GM23338 (cell line): ENCODE data around the gene ZBTB8OS. TPM values are rescaled to one million over a fixed set of nuclear protein-coding genes. Genes with fewer than 3 reads are reported as not detected.
A peak's percentile ranks its signal among the peaks of the same experiment; 100 is the strongest.

Experiments
- ATAC-seq: fragments of 200-7000 bp; cut with Tn5 transposase; 3 replicates; pipeline ENCODE4 v1.9.1; 2020
- DNase-seq: peaks from one replicate; pipeline ENCODE4 v3.0.0-alpha.2; 2015; ENCODE audit warnings: low spot score
- H2AFZ ChIP-seq: fragments of 200-600 bp; sonication (generic); 2 replicates; pipeline ENCODE4 v1.8.0; 2016; ENCODE audit warnings: antibody characterized with exemption, mild to moderate bottlenecking, moderate library complexity
- H3F3A ChIP-seq: fragments of 200-600 bp; sonication (generic); replicated peaks from 2 replicates; pipeline ENCODE4 v1.8.0; 2017; ENCODE audit warnings: antibody characterized with exemption, mixed run types, low read depth
- H3K27ac ChIP-seq: fragments of 200-600 bp; sonication (generic); 2 replicates; pipeline ENCODE4 v1.6.1; 2016; ENCODE audit warnings: low read depth
- H3K27me3 ChIP-seq: fragments of 200-600 bp; sonication (generic); 2 replicates; pipeline ENCODE4 v1.8.0; 2016; ENCODE audit warnings: mild to moderate bottlenecking, mixed run types, moderate library complexity; ENCODE audit not compliant: insufficient read depth
- H3K36me3 ChIP-seq: fragments of 200-600 bp; sonication (generic); 2 replicates; pipeline ENCODE4 v1.8.0; 2016; ENCODE audit warnings: mild to moderate bottlenecking; ENCODE audit not compliant: insufficient read depth
- H3K4me1 ChIP-seq: fragments of 200-600 bp; sonication (generic); 2 replicates; pipeline ENCODE4 v1.8.0; 2016; ENCODE audit warnings: mild to moderate bottlenecking, moderate library complexity; ENCODE audit not compliant: insufficient read depth
- H3K4me2 ChIP-seq: fragments of 200-600 bp; sonication (generic); 2 replicates; pipeline ENCODE4 v1.7.1; 2017; ENCODE audit warnings: mixed run types
- H3K4me3 ChIP-seq: fragments of 200-600 bp; sonication (generic); 2 replicates; pipeline ENCODE4 v1.6.1; 2016; ENCODE audit warnings: mixed run types
- H3K79me2 ChIP-seq: fragments of 200-600 bp; sonication (generic); replicated peaks from 2 replicates; pipeline ENCODE4 v1.8.0; 2017; ENCODE audit warnings: mild to moderate bottlenecking; ENCODE audit not compliant: insufficient read depth
- H3K9me2 ChIP-seq: fragments of 200-600 bp; sonication (generic); 2 replicates; pipeline ENCODE4 v1.8.0; 2017; ENCODE audit not compliant: insufficient read depth
- H4K20me1 ChIP-seq: fragments of 200-600 bp; sonication (generic); replicated peaks from 2 replicates; pipeline ENCODE4 v1.8.0; 2017; ENCODE audit warnings: mild to moderate bottlenecking; ENCODE audit not compliant: insufficient read depth
- H3K27ac Mint-ChIP-seq: 2 replicates; pipeline ENCODE4 v1.8.0; 2020; ENCODE audit warnings: inconsistent platforms, mild to moderate bottlenecking, moderate library complexity, mixed read lengths
- H3K27me3 Mint-ChIP-seq: 3 replicates; pipeline ENCODE4 v1.8.0; 2022; ENCODE audit warnings: low read depth, mild to moderate bottlenecking, moderate library complexity, mixed read lengths, inconsistent platforms; ENCODE audit not compliant: insufficient read depth, poor library complexity
- H3K36me3 Mint-ChIP-seq: 3 replicates; pipeline ENCODE4 v1.8.0; 2021; ENCODE audit warnings: low read depth, mild to moderate bottlenecking, inconsistent platforms, moderate library complexity, mixed read lengths
- H3K4me1 Mint-ChIP-seq: 3 replicates; pipeline ENCODE4 v1.8.0; 2020; ENCODE audit warnings: mild to moderate bottlenecking, inconsistent platforms, mixed read lengths
- H3K4me3 Mint-ChIP-seq: 3 replicates; pipeline ENCODE4 v1.8.0; 2021; ENCODE audit warnings: moderate library complexity, mild to moderate bottlenecking, inconsistent platforms, mixed read lengths
- H3K9me3 Mint-ChIP-seq: 3 replicates; pipeline ENCODE4 v1.8.0; 2020; ENCODE audit warnings: moderate library complexity, mild to moderate bottlenecking, inconsistent platforms, mixed read lengths
- CTCF ChIP-seq, 2 experiments: fragments of 200-600 bp in 1 of 2; sonication (generic) in 1 of 2; conservative IDR thresholded peaks; 2 replicates each; pipeline versions ENCODE4 v1.5.1 to v1.6.1; 2016 to 2017; ENCODE audit warnings: antibody characterized with exemption in 2 of 2, low read depth in 2 of 2, mild to moderate bottlenecking in 2 of 2, moderate library complexity in 1 of 2
- ETS1 ChIP-seq: IDR thresholded peaks from 2 replicates; pipeline ENCODE4 v1.6.1; 2016; ENCODE audit warnings: antibody characterized with exemption
- EZH2 ChIP-seq: fragments of 200-600 bp; sonication (generic); IDR thresholded peaks from one replicate; pipeline ENCODE4 v1.8.0; 2017; ENCODE audit warnings: antibody characterized with exemption, mild to moderate bottlenecking, low read depth; ENCODE audit not compliant: unreplicated experiment
- JUNB ChIP-seq: IDR thresholded peaks from one replicate; pipeline ENCODE4 v1.6.1; 2016; ENCODE audit warnings: antibody characterized with exemption; ENCODE audit not compliant: unreplicated experiment
- NANOG ChIP-seq: IDR thresholded peaks from 2 replicates; pipeline ENCODE4 v1.6.1; 2016; ENCODE audit warnings: antibody characterized with exemption, borderline replicate concordance
- POLR2AphosphoS5 ChIP-seq: IDR thresholded peaks from 2 replicates; pipeline ENCODE4 v1.6.1; 2016; ENCODE audit warnings: antibody characterized with exemption, low read depth
- ZNF114 ChIP-seq: fragments of 250-450 bp; sonication (Bioruptor Pico); IDR thresholded peaks from 2 replicates; pipeline ENCODE4 v1.5.0; 2020; ENCODE audit warnings: mild to moderate bottlenecking, moderate library complexity
- ZNF331 ChIP-seq: fragments of 250-450 bp; sonication (Bioruptor Pico); IDR thresholded peaks from 2 replicates; pipeline ENCODE4 v1.5.0; 2020; ENCODE audit warnings: low read depth, mild to moderate bottlenecking, moderate library complexity
- ZNF462 ChIP-seq: fragments of 250-450 bp; sonication (Bioruptor Pico); IDR thresholded peaks from 2 replicates; pipeline ENCODE4 v1.5.0; 2020; ENCODE audit warnings: mild to moderate bottlenecking, moderate library complexity
- polyA plus RNA-seq: library from polyadenylated mRNA; unstranded; fragments of >200 nt; fragmentation: Nextera tagmentation; extraction: Ambion mirVana; gene quantifications from 2 replicates; pipeline ENCODE4 v1.2.1, GENCODE V29; 2016
- total RNA-seq: library from RNA; depleted of rRNA; stranded (reverse); fragments of >200 nt; shearing (Covaris generic); gene quantifications from 2 replicates; pipeline ENCODE4 v1.2.3, GENCODE V29; 2014

The ZBTB8OS gene
- total and polyA plus RNA-seq, 2 experiments from 2014 or later, result 22.0 to 159 TPM

- peak overlapping the region; percentile 91 for H2AFZ ChIP-seq
- Mint-ChIP-seq H3K9me3 (no peaks in the 10 kb centered on the region), H3K4me1 (peaks cover 5% of the 10 kb centered on the region; the same call in 2 of the 3 replicates), H3K4me3 (peak overlapping the region; percentile 78), H3K27ac (no peak overlapping the region), H3K36me3 (no peaks in the 10 kb centered on the region), H3K27me3 (peaks cover 5% of the 10 kb centered on the region)
- no peaks in the 10 kb centered on the region for H3K36me3 ChIP-seq
- peak overlapping the region; percentile 53 for H3K4me3 ChIP-seq
- no peak for DNase-seq
- peak overlapping the region; percentile 82 for H3K4me2 ChIP-seq
- no peaks in the 10 kb centered on the region for H3K27me3 ChIP-seq
- no peaks in the 10 kb centered on the region for H3K9me2 ChIP-seq
- H4K20me1 ChIP-seq, result no peaks in the 10 kb centered on the region
- H3F3A ChIP-seq, result no peaks in the 10 kb centered on the region; the same call in 1 of the 2 replicates
- TF ChIP-seq EZH2, result no peak
- TF ChIP-seq ZNF114 (CRISPR knock-in tag), result no peak
- TF ChIP-seq ZNF331 (CRISPR knock-in tag), result no peak
- H3K4me1 ChIP-seq, result no peaks in the 10 kb centered on the region
- ATAC-seq, result no peak
- no peak overlapping the region for H3K27ac ChIP-seq
- H3K79me2 ChIP-seq, result no peaks in the 10 kb centered on the region
Observed at GRCh38 chr1:32611859-32612188, 38.5 kb downstream of the ZBTB8OS start.

- Histone ChIP-seq H2AFZ (no peak overlapping the region), H3K4me1 (no peaks in the 10 kb centered on the region), H3F3A (no peaks in the 10 kb centered on the region; the same call in 1 of the 2 replicates), H3K36me3 (no peaks in the 10 kb centered on the region), H3K9me2 (no peaks in the 10 kb centered on the region), H3K79me2 (no peaks in the 10 kb centered on the region), H3K4me3 (no peak overlapping the region), H3K4me2 (no peak overlapping the region), H4K20me1 (no peaks in the 10 kb centered on the region), H3K27ac (no peak overlapping the region), H3K27me3 (no peaks in the 10 kb centered on the region)
- H3K36me3 Mint-ChIP-seq, result no peaks in the 10 kb centered on the region
- ATAC-seq (no peak), DNase-seq (no peak)
- no peak overlapping the region for H3K27ac Mint-ChIP-seq
- no peaks in the 10 kb centered on the region for H3K9me3 Mint-ChIP-seq
- peaks cover 5% of the 10 kb centered on the region for H3K27me3 Mint-ChIP-seq
- TF ChIP-seq POLR2AphosphoS5 (no peak), ZNF331 (CRISPR knock-in tag) (no peak), JUNB (no peak), CTCF (conservative IDR thresholded peaks at IDR 0.05; ENCODE audit: low read depth in 2 of 2) (no peak), NANOG (no peak), ETS1 (no peak), ZNF462 (CRISPR knock-in tag) (no peak)
- H3K4me3 Mint-ChIP-seq, result no peak overlapping the region
- peaks cover 5% of the 10 kb centered on the region; the same call in 2 of the 3 replicates for H3K4me1 Mint-ChIP-seq
Observed at GRCh38 chr1:32609180-32609579, 41.2 kb downstream of the ZBTB8OS start.
